ENCODE measurements around the gene PAK2.

PAK2 gene

GRCh38 chr3:196756732-196757131, 17.1 kb downstream of the PAK2 start:
- FAIRE-seq = no peak
- no peak for DNase-seq (ENCODE audit: insufficient read length, low spot score)
- TF ChIP-seq POU2F2 (IDR thresholded peaks at IDR 0.05; ENCODE audit: low read depth, low read length) (no peak), POLR2A (IDR thresholded peaks at IDR 0.05; ENCODE audit: low read depth, low read length) (no peak), POLR2AphosphoS5 (IDR thresholded peaks at IDR 0.05; ENCODE audit: low read depth, low read length) (no peak), PAX5 (IDR thresholded peaks at IDR 0.05; ENCODE audit: insufficient read depth, low read length, severe bottlenecking) (no peak), TAF1 (IDR thresholded peaks at IDR 0.05; ENCODE audit: low read depth, low read length) (no peak), SPI1 (IDR thresholded peaks at IDR 0.05; ENCODE audit: low read depth, low read length) (no peak)

GRCh38 chr3:196757876-196758739, 18.5 kb downstream of the PAK2 start:
- TF ChIP-seq POLR2A (IDR thresholded peaks at IDR 0.05; ENCODE audit: low read depth, low read length) (no peak), SPI1 (IDR thresholded peaks at IDR 0.05; ENCODE audit: low read depth, low read length) (no peak), POLR2AphosphoS5 (IDR thresholded peaks at IDR 0.05; ENCODE audit: low read depth, low read length) (no peak), TAF1 (IDR thresholded peaks at IDR 0.05; ENCODE audit: low read depth, low read length) (no peak), PAX5 (IDR thresholded peaks at IDR 0.05; ENCODE audit: insufficient read depth, low read length, severe bottlenecking) (no peak), POU2F2 (IDR thresholded peaks at IDR 0.05; ENCODE audit: low read depth, low read length) (no peak)
- DNase-seq (ENCODE audit: insufficient read length, low spot score) (no peak), FAIRE-seq (peak; percentile 26)

GRCh38 chr3:196763179-196763578, 23.5 kb downstream of the PAK2 start:
- FAIRE-seq (no peak), DNase-seq (ENCODE audit: insufficient read length, low spot score) (no peak)
- TF ChIP-seq POU2F2 (IDR thresholded peaks at IDR 0.05; ENCODE audit: low read depth, low read length) (no peak), TAF1 (IDR thresholded peaks at IDR 0.05; ENCODE audit: low read depth, low read length) (no peak), SPI1 (IDR thresholded peaks at IDR 0.05; ENCODE audit: low read depth, low read length) (no peak), PAX5 (IDR thresholded peaks at IDR 0.05; ENCODE audit: insufficient read depth, low read length, severe bottlenecking) (no peak), POLR2AphosphoS5 (IDR thresholded peaks at IDR 0.05; ENCODE audit: low read depth, low read length) (no peak), POLR2A (IDR thresholded peaks at IDR 0.05; ENCODE audit: low read depth, low read length) (no peak)

- FAIRE-seq (no peak), DNase-seq (ENCODE audit: insufficient read length, low spot score) (no peak)
- no peak for TF ChIP-seq POLR2A (IDR thresholded peaks at IDR 0.05; ENCODE audit: low read depth, low read length)
- TF ChIP-seq PAX5 (IDR thresholded peaks at IDR 0.05; ENCODE audit: insufficient read depth, low read length, severe bottlenecking) = no peak
- TF ChIP-seq SPI1 (IDR thresholded peaks at IDR 0.05; ENCODE audit: low read depth, low read length) = no peak
- no peak for TF ChIP-seq POLR2AphosphoS5 (IDR thresholded peaks at IDR 0.05; ENCODE audit: low read depth, low read length)
Observed at GRCh38 chr3:196765454-196765853, 25.8 kb downstream of the PAK2 start.

GRCh38 chr3:196771067-196771466, 31.4 kb downstream of the PAK2 start:
- DNase-seq (ENCODE audit: insufficient read length, low spot score) (no peak), FAIRE-seq (no peak)
- TF ChIP-seq POLR2AphosphoS5 (IDR thresholded peaks at IDR 0.05; ENCODE audit: low read depth, low read length) (no peak), POU2F2 (IDR thresholded peaks at IDR 0.05; ENCODE audit: low read depth, low read length) (no peak), TAF1 (IDR thresholded peaks at IDR 0.05; ENCODE audit: low read depth, low read length) (no peak), POLR2A (IDR thresholded peaks at IDR 0.05; ENCODE audit: low read depth, low read length) (no peak), SPI1 (IDR thresholded peaks at IDR 0.05; ENCODE audit: low read depth, low read length) (no peak), PAX5 (IDR thresholded peaks at IDR 0.05; ENCODE audit: insufficient read depth, low read length, severe bottlenecking) (no peak)

GRCh38 chr3:196772102-196772501, 32.4 kb downstream of the PAK2 start:
- TF ChIP-seq SPI1 (IDR thresholded peaks at IDR 0.05; ENCODE audit: low read depth, low read length) = no peak
- no peak for TF ChIP-seq PAX5 (IDR thresholded peaks at IDR 0.05; ENCODE audit: insufficient read depth, low read length, severe bottlenecking)
- TF ChIP-seq POU2F2 (IDR thresholded peaks at IDR 0.05; ENCODE audit: low read depth, low read length) = no peak
- TF ChIP-seq TAF1 (IDR thresholded peaks at IDR 0.05; ENCODE audit: low read depth, low read length) = no peak
- TF ChIP-seq POLR2A (IDR thresholded peaks at IDR 0.05; ENCODE audit: low read depth, low read length) = no peak
- no peak for TF ChIP-seq POLR2AphosphoS5 (IDR thresholded peaks at IDR 0.05; ENCODE audit: low read depth, low read length)

GRCh38 chr3:196772897-196773296, 33.2 kb downstream of the PAK2 start:
- DNase-seq (ENCODE audit: insufficient read length, low spot score) (no peak), FAIRE-seq (no peak)
- TF ChIP-seq POU2F2 (IDR thresholded peaks at IDR 0.05; ENCODE audit: low read depth, low read length) = no peak
- TF ChIP-seq TAF1 (IDR thresholded peaks at IDR 0.05; ENCODE audit: low read depth, low read length) = no peak
- TF ChIP-seq POLR2A (IDR thresholded peaks at IDR 0.05; ENCODE audit: low read depth, low read length) = no peak
- no peak for TF ChIP-seq POLR2AphosphoS5 (IDR thresholded peaks at IDR 0.05; ENCODE audit: low read depth, low read length)
- no peak for TF ChIP-seq PAX5 (IDR thresholded peaks at IDR 0.05; ENCODE audit: insufficient read depth, low read length, severe bottlenecking)
- TF ChIP-seq SPI1 (IDR thresholded peaks at IDR 0.05; ENCODE audit: low read depth, low read length) = no peak

More at GRCh38 chr3:196772102-196772501, 32.4 kb downstream of the PAK2 start:
- no peak for DNase-seq (ENCODE audit: insufficient read length, low spot score)
- no peak for FAIRE-seq

GRCh38 chr3:196774191-196774820, 34.6 kb downstream of the PAK2 start:
- FAIRE-seq (no peak), DNase-seq (ENCODE audit: insufficient read length, low spot score) (no peak)
- TF ChIP-seq SPI1 (IDR thresholded peaks at IDR 0.05; ENCODE audit: low read depth, low read length) = no peak
- no peak for TF ChIP-seq TAF1 (IDR thresholded peaks at IDR 0.05; ENCODE audit: low read depth, low read length)
- TF ChIP-seq POU2F2 (IDR thresholded peaks at IDR 0.05; ENCODE audit: low read depth, low read length) = no peak

- no peak for TF ChIP-seq POU2F2 (IDR thresholded peaks at IDR 0.05; ENCODE audit: low read depth, low read length)
- no peak for TF ChIP-seq POLR2A (IDR thresholded peaks at IDR 0.05; ENCODE audit: low read depth, low read length)
- TF ChIP-seq POLR2AphosphoS5 (IDR thresholded peaks at IDR 0.05; ENCODE audit: low read depth, low read length) = no peak
- TF ChIP-seq SPI1 (IDR thresholded peaks at IDR 0.05; ENCODE audit: low read depth, low read length) = no peak
- no peak for TF ChIP-seq PAX5 (IDR thresholded peaks at IDR 0.05; ENCODE audit: insufficient read depth, low read length, severe bottlenecking)
- no peak for TF ChIP-seq TAF1 (IDR thresholded peaks at IDR 0.05; ENCODE audit: low read depth, low read length)
- FAIRE-seq (no peak), DNase-seq (ENCODE audit: insufficient read length, low spot score) (no peak)
Observed at GRCh38 chr3:196774848-196775422, 35.3 kb downstream of the PAK2 start.
